B cell (primary cell): ENCODE measurements around the gene SPRED2. TPM values are rescaled to one million over a fixed set of nuclear protein-coding genes. Genes with fewer than 3 reads are reported as not detected.

Experiments used
- ATAC-seq: fragments of 200-7000 bp; cut with Tn5 transposase; one replicate; pipeline ENCODE4 v1.10.0; 2021; ENCODE audit warnings: low read depth, mild to moderate bottlenecking, moderate number of reproducible peaks, moderate library complexity
- CTCF ChIA-PET: fragments of 350-600 bp; sonication (Branson Sonifier 250); formaldehyde crosslinking; loops from one replicate; lab custom pipeline; 2021; ENCODE audit warnings: antibody characterized with exemption, inconsistent platforms; lab: Charles Lee
- POLR2A ChIA-PET: fragments of 350-600 bp; sonication (Branson Sonifier 250); formaldehyde crosslinking; loops from one replicate; lab custom pipeline; 2021; ENCODE audit warnings: antibody characterized with exemption; lab: Charles Lee
- DNase-seq: peaks from one replicate; pipeline ENCODE4 v3.0.0; 2013
- H2AFZ ChIP-seq: 2 replicates; pipeline ENCODE4 v1.6.1; 2012; ENCODE audit warnings: mild to moderate bottlenecking, low read depth, low read length; ENCODE audit not compliant: insufficient read depth, poor library complexity, severe bottlenecking
- H3K27ac ChIP-seq, 2 donors: 1 replicate in 1 of 2; 2 replicates in 1 of 2; pipeline ENCODE4 v1.5.1; 2012 to 2013; ENCODE audit warnings: low read length in 2 of 2, mild to moderate bottlenecking in 2 of 2, moderate library complexity in 1 of 2
- H3K27me3 ChIP-seq, 4 experiments: fragments of 200-600 bp in 1 of 4; sonication (generic) in 1 of 4; replicated peaks in 1 of 4; 1 replicate in 2 of 4; 2 replicates in 2 of 4; pipeline versions ENCODE4 v1.6.1 to v1.7.0; 2013 to 2016; ENCODE audit warnings: low read length in 3 of 4, mild to moderate bottlenecking in 2 of 4, mixed read lengths in 1 of 4, moderate library complexity in 1 of 4; ENCODE audit not compliant: insufficient read depth in 4 of 4, control insufficient read depth in 3 of 4; ENCODE audit errors: control extremely low read depth in 1 of 4
- H3K36me3 ChIP-seq, 2 experiments: replicated peaks in 1 of 2; 1 replicate in 1 of 2; 2 replicates in 1 of 2; pipeline versions ENCODE4 v1.6.1 to v1.7.1; 2013; ENCODE audit warnings: low read length in 1 of 2; ENCODE audit not compliant: insufficient read depth in 2 of 2, control insufficient read depth in 1 of 2; ENCODE audit errors: control extremely low read depth in 1 of 2, extremely low read depth in 1 of 2
- H3K4me1 ChIP-seq, 2 donors: fragments of 200-600 bp in 1 of 2; sonication (generic) in 1 of 2; 1 replicate in 1 of 2; 2 replicates in 1 of 2; pipeline versions ENCODE4 v1.5.1 to v1.6.1; 2013 to 2017; ENCODE audit warnings: low read length in 2 of 2; ENCODE audit not compliant: control insufficient read depth in 2 of 2, insufficient read depth in 2 of 2
- H3K4me2 ChIP-seq: replicated peaks from 2 replicates; pipeline ENCODE3; 2012; ENCODE audit warnings: mild to moderate bottlenecking, low read depth, low read length; ENCODE audit not compliant: poor library complexity, severe bottlenecking
- H3K4me3 ChIP-seq, 5 experiments: fragments of 200-600 bp in 1 of 5; sonication (generic) in 1 of 5; 1 replicate in 3 of 5; 2 replicates in 2 of 5; pipeline versions ENCODE4 v1.5.1 to v1.7.0; 2011 to 2016; ENCODE audit warnings: low read length in 4 of 5, mild to moderate bottlenecking in 4 of 5, low read depth in 2 of 5, control low read depth in 1 of 5, moderate library complexity in 1 of 5; ENCODE audit not compliant: insufficient read depth in 1 of 5; ENCODE audit errors: control extremely low read depth in 1 of 5, extremely low read depth in 1 of 5
- H3K79me2 ChIP-seq: fragments of 200-600 bp; sonication (generic); one replicate; pipeline ENCODE4 v1.6.0; 2016; ENCODE audit warnings: low read length; ENCODE audit not compliant: control insufficient read depth, insufficient read depth
- H3K9ac ChIP-seq: fragments of 200-600 bp; sonication (generic); 2 replicates; pipeline ENCODE4 v1.6.1; 2017; ENCODE audit warnings: mild to moderate bottlenecking, low read length, moderate library complexity
- H3K9me3 ChIP-seq, 3 donors: one replicate each; pipeline versions ENCODE4 v1.6.1 to v1.7.1; 2013; ENCODE audit warnings: low read length in 2 of 3; ENCODE audit not compliant: control insufficient read depth in 2 of 3, insufficient read depth in 1 of 3; ENCODE audit errors: control extremely low read depth in 1 of 3
- H4K20me1 ChIP-seq: 2 replicates; pipeline ENCODE4 v1.6.0; 2012; ENCODE audit warnings: mild to moderate bottlenecking, low read length; ENCODE audit not compliant: insufficient read depth, control insufficient read depth, poor library complexity, severe bottlenecking
- H3K27ac Mint-ChIP-seq: one replicate; pipeline ENCODE4 v1.8.0; 2021; ENCODE audit warnings: mixed read lengths
- H3K27me3 Mint-ChIP-seq: one replicate; pipeline ENCODE4 v1.8.0; 2021; ENCODE audit warnings: mixed read lengths
- H3K4me1 Mint-ChIP-seq: one replicate; pipeline ENCODE4 v1.8.0; 2021; ENCODE audit warnings: mixed read lengths
- H3K4me3 Mint-ChIP-seq: one replicate; pipeline ENCODE4 v1.8.0; 2021; ENCODE audit warnings: mixed read lengths
- H3K9me3 Mint-ChIP-seq: one replicate; pipeline ENCODE4 v1.8.0; 2022; ENCODE audit warnings: mixed read lengths; ENCODE audit not compliant: insufficient read depth
- EZH2 ChIP-seq: IDR thresholded peaks from 2 replicates; pipeline ENCODE4 v1.6.1; 2012; ENCODE audit warnings: borderline replicate concordance, low read depth, mild to moderate bottlenecking, moderate library complexity, low read length; ENCODE audit not compliant: insufficient read depth, poor library complexity, severe bottlenecking
- WGBS: methylation state at CpG from one replicate; pipeline ENCODE4 v1.1.5; 2013; ENCODE audit warnings: missing lambda C conversion rate; ENCODE audit not compliant: insufficient coverage; 5-methylcytosine and 5-hydroxymethylcytosine counted together
- intact Hi-C: fragments of 100-400 bp; cut with micrococcal nuclease; formaldehyde crosslinking; loops from one replicate; pipeline ENCODE4 v1.10.0; 2022
- polyA plus RNA-seq: library from polyadenylated mRNA; depleted of rRNA; stranded (reverse); fragments of >200 nt; gene quantifications from 2 replicates; pipeline ENCODE4 v1.2.3, GENCODE V29; 2012
- total RNA-seq, 2 donors: library from RNA; stranded (reverse); fragments of 120-200 nt in 1 of 2; gene quantifications; 1 replicate in 1 of 2; 2 replicates in 1 of 2; pipeline versions ENCODE4 v1.2.3 to v1.2.4, GENCODE V29; 2013 to 2022
- TF ChIP-seq, protein P1 (sequence below): fragments of 200-600 bp; IDR thresholded peaks from one replicate; pipeline ENCODE4 v1.8.0; 2022; ENCODE audit warnings: antibody characterized with exemption, mild to moderate bottlenecking

The SPRED2 gene
- total and polyA plus RNA-seq, 2 donors (not counting 1 experiment from before 2014, with no cell fraction given): 0.40 to 1.3 TPM

DNA sequence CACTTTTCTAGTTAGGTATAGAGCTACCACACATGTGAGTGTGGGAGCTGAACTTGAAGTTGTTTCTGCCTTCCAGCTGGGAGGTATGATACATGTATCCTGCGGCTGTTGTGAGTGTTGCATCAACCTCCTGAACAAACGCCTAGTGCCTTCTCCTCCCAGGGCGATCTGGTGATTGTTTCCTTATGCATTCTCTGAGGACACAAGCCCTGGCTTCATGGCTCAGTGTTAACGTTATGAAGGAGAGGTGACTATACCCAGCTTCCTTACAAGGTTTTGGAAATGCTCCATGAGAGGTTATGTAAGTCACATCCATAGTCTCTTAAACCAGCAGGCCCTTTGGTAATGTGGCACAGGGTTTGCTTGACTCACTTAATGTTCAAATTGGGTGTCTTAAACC, 64.9 kb downstream of the SPRED2 start:
- Histone ChIP-seq H3K9me3 (no peaks in the 10 kb centered on the region), H3K4me2 (no peak overlapping the region), H3K36me3 (no peaks in the 10 kb centered on the region), H3K4me1 (peaks cover 9 to 11% of the 10 kb centered on the region in 2 donors), H3K27ac (no peak overlapping the region), H2AFZ (no peak overlapping the region), H3K27me3 (peaks cover 0 to 6% (median 0%) of the 10 kb centered on the region in 4 experiments), H3K79me2 (no peaks in the 10 kb centered on the region), H4K20me1 (no peaks in the 10 kb centered on the region), H3K4me3 (no peak overlapping the region), H3K9ac (no peak overlapping the region)
- POLR2A ChIA-PET: no interaction called here
- WGBS: 100% methylated on average over 1 of the region's 4 CpGs
- Mint-ChIP-seq H3K27me3 (peaks cover 18% of the 10 kb centered on the region), H3K9me3 (no peaks in the 10 kb centered on the region), H3K4me1 (peaks cover 20% of the 10 kb centered on the region), H3K4me3 (no peak overlapping the region), H3K27ac (no peak overlapping the region)
- CTCF ChIA-PET: interaction anchor here (0.6 kb wide), 1 partner anchor 11 kb away, joined by 3 read pairs; no protein-coding TSS in a partner anchor
- ATAC-seq (no peak), DNase-seq (no peak)
- no peak for TF ChIP-seq EZH2
- TF ChIP-seq, protein P1, sequence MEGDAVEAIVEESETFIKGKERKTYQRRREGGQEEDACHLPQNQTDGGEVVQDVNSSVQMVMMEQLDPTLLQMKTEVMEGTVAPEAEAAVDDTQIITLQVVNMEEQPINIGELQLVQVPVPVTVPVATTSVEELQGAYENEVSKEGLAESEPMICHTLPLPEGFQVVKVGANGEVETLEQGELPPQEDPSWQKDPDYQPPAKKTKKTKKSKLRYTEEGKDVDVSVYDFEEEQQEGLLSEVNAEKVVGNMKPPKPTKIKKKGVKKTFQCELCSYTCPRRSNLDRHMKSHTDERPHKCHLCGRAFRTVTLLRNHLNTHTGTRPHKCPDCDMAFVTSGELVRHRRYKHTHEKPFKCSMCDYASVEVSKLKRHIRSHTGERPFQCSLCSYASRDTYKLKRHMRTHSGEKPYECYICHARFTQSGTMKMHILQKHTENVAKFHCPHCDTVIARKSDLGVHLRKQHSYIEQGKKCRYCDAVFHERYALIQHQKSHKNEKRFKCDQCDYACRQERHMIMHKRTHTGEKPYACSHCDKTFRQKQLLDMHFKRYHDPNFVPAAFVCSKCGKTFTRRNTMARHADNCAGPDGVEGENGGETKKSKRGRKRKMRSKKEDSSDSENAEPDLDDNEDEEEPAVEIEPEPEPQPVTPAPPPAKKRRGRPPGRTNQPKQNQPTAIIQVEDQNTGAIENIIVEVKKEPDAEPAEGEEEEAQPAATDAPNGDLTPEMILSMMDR: no peak
- intact Hi-C loops: no loop called here

DNA sequence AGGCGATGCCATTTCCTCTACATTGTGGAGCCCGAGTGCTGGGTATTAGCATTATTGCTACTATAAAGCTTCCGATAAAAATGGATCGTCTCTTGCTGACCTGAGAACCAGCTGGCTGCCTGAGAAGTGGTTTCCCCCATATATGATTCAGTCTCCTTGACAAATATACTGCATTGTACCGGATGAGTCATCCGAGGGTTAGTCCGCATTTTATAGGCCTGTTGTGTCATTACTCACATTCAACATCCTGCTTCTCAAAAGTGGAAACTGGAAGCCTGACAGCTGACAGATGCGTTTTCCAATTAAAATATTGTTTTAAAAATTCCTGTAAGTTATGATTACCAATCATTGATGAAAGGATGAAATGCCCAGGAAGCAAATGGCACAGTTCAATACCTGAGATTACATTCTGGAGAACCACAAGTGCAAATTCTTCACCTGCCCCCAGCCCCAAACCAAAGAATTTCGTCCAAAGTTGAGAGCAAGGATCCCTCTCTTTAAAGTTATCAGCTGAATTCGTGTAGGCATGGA, 65.7 kb downstream of the SPRED2 start:
- Mint-ChIP-seq H3K27me3 (peaks cover 18% of the 10 kb centered on the region), H3K4me1 (peaks cover 20% of the 10 kb centered on the region), H3K4me3 (no peak overlapping the region), H3K9me3 (no peaks in the 10 kb centered on the region), H3K27ac (no peak overlapping the region)
- peaks cover 0 to 6% (median 0%) of the 10 kb centered on the region in 4 experiments for H3K27me3 ChIP-seq
- 55% methylated on average over 6 of the region's 10 CpGs for WGBS
- no peak overlapping the region for H3K27ac ChIP-seq
- intact Hi-C loops: no loop called here
- H3K9ac ChIP-seq: no peak overlapping the region
- H3K36me3 ChIP-seq: no peaks in the 10 kb centered on the region
- H3K4me2 ChIP-seq: no peak overlapping the region
- no peak overlapping the region for H2AFZ ChIP-seq
- peak; percentile 21 for ATAC-seq
- no peaks in the 10 kb centered on the region for H3K9me3 ChIP-seq
- peaks cover 9 to 11% of the 10 kb centered on the region in 2 donors for H3K4me1 ChIP-seq
- POLR2A ChIA-PET: no interaction called here
- CTCF ChIA-PET: no interaction called here
- no peak for DNase-seq
- TF ChIP-seq, protein P1: no peak
- TF ChIP-seq EZH2: no peak
- no peaks in the 10 kb centered on the region for H3K79me2 ChIP-seq
- no peaks in the 10 kb centered on the region for H4K20me1 ChIP-seq
- H3K4me3 ChIP-seq: no peak overlapping the region
